HG02588 (cell line): ENCODE measurements around the gene ZSWIM3.
A peak's percentile ranks its signal among the peaks of the same experiment; 100 is the strongest.
"Not testable (repeated sequence)": the region's sequence is repeated elsewhere in the genome, so short reads cannot be mapped to it uniquely, and the experiment has no call there.

Source experiments
- ATAC-seq: cut with Tn5 transposase; IDR thresholded peaks from one replicate; pipeline ENCODE4 v1.9.1; 2021; ENCODE audit warnings: mild to moderate bottlenecking, moderate library complexity; ENCODE audit not compliant: unreplicated experiment

The ZSWIM3 gene

DNA sequence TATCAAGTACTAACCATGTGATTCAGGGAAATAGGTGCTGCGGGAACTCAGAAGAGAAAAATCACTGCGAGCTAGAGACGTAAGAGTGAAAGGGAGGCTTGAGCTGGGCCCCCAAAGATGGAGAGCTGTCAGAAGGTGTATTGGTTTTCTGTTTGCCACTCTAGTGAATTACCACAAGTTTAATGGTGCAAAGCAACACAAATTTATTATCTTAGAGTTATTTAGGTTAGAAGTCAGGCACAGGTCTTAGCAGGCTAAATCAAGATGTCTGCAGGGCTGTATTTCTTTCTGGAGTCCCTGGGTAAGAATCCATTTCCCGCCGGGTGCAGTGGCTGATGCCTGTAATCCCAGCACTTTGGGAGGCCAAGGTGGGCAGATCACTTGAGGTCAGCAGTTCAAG is 2.5 kb downstream of the ZSWIM3 start:
- ATAC-seq, result no peak

DNA sequence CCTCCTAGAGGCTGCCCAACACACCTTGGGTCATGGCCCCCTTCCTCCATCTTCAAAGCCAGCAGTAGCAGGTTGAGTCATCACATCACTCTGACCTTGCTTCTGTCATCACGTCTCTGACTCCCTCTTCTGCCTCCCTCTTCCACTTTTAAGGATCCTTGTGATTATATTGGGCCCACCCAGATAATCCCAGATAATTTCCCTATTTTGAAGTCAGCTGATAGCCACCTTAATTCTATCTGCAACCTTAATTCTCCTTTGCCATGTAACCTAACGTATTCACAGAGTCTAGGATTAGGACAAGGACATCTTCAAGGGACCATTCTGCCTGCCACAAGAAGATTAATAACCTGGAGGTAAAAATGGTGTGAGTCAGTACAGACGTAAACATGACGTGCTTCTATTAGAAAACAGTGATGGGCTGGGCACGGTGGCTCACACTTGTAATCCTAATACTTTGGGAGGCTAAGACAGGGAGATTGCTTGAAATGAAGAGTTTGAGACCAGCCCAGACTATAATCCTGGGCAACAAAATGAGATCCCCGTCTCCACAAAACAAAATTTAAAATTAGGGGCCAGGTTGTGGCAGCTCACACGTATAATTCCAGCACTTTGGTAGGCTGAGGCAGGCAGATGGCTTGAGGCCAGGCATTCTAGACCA is 3.3 kb downstream of the ZSWIM3 start:
- ATAC-seq, result no peak

DNA sequence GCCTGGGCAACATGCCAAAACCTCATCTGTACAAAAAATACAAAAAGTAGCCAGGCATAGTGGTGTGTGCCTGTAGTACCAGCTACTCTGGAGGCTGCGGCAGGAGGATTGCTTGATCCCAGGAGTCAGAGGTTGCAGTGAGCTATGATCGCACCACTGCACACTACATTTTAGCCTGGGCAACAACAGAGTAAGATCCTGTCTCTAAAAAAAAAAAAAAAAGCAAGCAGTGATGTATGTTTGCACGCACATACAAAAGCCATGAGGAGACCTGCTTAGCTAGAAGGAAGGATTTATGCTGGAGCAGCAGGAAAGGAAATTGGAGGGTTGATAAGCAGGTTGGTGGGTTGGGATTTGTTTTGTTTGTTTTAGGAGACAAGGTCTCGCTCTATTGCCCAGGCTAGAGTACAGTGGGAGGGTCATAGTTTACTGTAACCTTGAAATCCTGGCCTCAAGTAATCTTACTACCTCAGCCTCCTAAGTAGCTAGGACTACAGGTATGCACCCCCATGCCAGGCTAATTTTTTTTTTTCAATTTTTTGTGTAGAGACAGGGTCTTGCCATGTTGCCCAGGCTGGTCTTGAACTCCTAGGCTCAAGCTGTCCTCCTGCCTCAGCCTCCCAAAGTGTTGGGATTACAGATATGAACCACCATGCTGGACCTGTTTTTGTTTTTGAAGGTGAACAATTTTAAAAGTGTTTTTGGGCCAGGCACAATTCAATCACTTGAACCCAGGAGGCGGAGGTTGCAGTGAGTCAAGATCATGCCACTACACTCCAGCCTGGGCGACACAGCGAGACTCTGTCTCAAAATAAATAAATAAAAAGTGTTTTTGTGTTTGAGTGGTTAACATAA is 4.0 kb downstream of the ZSWIM3 start:
- ATAC-seq, result no peak

DNA sequence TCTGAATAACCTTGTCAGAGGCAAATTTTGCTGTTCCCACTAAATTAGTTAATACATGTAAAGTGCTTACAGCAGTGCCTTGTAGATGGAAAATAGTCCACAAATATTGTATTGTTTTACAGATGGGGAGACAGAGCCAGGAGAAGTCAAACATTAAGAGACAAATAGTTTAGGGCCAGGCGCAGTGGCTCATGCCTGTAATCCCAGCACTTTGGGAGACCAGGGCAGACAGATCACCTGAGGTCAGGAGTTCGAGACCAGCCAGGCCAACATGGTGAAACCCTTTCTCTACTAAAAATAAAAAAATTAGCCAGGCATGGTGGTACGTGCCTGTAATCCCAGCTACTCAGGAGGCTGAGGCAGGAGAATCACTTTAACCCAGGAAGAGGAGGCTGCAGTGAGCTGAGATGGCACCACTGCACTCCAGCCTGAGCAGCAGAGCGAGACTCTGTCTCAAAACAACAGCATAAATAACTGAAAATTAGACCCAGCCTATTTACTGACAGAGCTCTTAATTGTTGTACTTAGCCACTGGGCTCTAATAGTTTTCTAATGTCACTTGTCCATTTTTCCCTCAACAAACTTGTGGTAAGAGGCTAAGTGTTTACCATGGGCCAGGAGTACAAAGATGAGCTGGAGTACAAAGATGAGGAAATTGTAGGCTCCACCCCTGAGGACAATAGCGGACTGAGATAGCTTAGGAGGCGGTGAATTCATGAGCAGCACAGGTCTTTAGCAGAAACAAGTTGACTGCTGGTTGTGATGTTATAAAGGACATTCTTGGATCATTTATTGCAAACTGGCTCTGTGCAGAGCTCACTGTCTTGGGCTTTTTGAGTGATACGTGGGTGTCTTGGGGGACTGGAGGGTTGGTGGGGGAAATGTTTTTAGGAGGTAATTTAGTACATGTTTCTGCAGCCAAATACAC is 6.4 kb downstream of the ZSWIM3 start:
- ATAC-seq, result no peak

DNA sequence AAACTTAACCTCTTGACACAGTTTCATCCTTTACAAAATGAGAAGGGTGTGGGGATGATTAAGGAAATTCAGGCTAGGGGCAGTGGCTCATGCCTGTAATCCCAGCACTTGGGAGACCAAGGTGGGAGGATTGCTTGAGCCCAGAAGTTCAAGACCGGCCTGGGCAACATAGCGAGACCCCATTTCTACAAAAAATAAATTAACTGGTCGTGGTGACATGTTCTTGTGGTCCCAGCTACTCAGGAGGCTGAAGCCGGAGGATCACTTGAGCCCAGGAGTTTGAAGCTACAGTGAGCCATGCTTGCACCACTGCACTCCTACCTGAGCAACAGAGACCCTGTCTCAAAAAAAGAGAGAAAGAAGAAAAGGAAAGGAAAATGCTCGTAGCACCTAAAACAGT is 9.0 kb downstream of the ZSWIM3 start:
- ATAC-seq, result no peak

DNA sequence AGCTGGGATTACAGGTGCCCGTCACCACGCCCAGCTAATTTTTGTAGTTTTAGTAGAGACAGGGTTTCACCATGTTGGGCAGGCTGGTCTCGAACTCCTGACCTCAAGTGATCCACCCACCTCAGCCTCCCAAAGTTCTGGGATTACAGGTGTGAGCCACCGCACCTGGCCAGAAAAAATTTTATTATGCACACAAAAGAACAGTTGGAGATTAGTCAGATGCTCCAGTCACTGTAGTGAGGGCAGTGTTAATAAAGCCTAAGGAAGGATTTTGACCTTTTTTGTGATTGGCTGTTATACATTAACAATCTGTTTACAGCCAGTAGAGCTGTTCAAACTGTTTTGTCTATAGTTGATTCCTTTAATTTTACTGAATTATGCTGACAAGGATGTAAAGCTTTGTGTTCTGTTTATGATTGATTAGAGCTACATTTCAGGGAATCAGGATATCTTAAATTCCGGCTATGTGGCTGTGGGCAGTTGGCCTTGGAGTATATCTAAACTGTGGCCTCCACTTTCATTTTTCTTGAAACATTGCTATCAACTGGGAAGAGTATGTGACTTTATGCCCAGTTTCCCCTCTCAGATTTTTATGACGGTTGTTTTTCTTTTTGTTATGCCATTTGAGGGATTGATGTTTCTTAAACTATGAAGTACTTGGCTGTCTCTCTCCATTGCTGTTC is 9.9 kb downstream of the ZSWIM3 start:
- no peak for ATAC-seq

DNA sequence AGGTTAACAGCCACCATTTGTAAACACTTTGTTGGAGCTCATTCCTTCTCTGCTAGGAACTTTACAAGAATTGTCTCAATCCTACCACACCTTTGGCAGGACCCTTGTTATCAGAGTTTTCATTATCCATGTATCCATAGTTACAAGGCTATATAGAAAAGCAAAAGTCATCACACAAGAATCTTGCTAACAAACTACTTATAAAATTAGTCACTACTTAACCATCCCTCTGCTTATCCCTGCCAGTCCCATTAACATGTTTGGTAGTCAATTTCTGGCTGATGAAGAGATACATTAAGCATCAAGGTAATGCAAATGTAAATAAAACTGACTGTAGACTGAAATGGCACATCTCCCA is 10.4 kb downstream of the ZSWIM3 start:
- no peak for ATAC-seq

DNA sequence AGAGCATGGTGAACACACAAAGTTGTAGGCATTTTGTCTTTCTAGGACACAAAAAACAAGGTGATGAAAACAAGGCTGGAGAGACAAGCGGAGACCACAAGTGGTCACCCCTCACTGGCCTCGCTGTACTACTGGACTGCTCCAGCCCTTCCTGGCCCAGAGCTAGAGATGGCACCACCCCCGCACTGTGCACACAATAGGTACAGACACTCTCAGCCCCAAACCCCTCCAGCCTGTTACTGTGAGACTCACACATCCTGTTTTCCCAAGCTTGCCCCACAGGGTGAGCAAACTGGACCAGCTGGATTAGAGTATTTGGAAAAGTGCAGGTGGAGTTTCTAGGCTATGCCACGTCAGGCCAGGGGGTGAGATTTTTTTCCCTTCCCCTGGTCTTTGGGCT is 15.2 kb downstream of the ZSWIM3 start:
- no peak for ATAC-seq

DNA sequence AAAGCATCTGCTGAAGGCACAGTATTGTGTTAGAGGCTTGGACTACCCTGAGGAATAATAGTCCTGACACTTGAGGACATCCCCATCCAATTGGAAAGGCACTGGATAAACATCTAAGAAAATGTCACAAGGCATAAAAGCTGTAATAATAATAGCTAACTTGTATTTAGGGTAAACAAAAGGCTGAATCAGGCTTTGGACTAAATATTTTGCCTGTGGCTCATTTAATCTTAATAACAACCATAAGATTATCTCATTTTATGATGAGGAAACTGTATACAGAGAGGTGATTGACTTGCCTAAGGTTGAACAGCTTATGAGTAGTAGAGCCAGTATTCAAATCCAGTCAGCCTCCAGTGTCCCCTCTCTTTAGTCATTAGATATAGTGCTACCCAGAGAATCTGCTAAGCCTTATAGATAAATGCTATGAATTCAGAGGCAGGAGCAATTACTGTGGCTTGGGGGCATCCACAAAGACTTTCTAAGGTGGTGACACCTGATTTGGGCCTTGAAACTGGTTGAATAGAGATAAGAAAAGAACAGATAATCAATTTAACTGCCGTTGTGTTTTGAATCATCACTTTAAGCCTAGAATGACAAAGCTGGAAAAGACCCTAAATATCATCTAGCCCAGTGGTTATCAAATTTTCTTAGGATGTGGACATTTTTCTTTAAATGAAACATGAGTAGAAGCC is 16.1 kb downstream of the ZSWIM3 start:
- ATAC-seq, result no peak

DNA sequence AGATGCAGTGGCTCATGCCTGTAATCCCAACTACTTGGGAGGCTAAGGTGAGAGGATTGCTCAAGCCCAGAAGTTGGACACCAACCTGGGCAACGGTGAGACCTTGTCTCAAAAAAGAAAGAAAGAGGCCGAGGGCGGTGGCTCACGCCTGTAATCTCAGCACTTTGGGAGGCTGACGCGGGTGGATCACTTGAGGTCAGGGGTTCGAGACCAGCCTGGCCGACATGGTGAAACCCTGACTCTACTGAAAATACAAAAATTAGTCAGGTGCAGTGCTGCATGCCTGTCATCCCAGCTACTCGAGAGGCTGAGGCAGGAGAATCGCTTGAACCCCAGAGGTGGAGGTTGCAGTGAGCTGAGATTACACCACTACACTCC is 16.7 kb downstream of the ZSWIM3 start:
- not testable (repeated sequence) for ATAC-seq

DNA sequence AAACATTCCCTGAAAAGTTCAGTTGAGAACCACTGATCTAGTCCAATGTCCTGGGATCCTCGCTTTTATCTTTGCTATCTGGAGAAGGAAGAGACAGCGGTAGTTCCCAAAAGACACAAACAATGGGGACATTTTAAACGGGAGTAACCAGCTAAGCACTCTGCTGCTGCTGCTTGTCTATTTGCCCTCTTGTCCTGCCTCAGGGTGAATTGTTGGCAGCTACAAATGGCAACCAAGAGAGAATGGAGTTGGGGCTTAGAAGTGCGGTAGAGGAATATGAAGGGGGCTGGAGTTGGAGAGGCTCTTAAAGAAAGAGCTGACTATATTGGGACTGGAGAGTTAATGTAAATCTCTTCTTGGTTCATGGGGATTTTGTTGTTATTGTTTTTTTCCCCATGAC is 17.2 kb downstream of the ZSWIM3 start:
- ATAC-seq, result no peak

DNA sequence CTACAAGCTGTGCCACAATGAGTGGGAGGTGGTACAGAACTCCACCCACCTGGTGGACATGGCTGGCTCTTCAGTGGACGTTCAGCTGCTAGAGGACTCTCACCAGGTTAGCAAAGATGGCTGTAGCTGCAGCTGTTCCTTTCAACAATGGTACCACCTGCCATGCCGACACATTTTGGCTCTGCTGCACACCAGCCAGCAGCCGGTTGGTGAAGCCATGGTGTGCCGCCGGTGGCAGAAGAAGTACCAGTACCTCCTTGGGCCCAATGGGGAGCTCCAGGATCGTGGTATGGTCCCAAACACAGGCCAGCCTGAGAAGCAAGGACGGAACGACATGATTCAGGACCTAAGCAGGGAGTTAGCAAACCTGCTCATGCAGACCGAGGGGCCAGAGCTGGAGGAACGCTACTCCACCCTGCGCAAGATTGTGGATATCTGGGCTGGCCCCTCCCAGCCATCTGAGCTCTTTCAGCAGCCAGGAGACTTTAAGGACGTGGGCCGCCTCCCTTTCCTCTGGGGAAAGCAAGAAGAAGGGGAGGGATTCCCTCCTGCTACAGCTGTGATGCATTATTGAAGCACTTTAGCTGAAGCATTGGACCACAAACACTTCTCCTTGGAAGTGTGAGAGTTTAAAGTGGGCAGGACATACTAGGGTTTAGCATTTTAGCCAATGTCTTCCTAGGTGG is 20.8 kb downstream of the ZSWIM3 start:
- ATAC-seq, result no peak

DNA sequence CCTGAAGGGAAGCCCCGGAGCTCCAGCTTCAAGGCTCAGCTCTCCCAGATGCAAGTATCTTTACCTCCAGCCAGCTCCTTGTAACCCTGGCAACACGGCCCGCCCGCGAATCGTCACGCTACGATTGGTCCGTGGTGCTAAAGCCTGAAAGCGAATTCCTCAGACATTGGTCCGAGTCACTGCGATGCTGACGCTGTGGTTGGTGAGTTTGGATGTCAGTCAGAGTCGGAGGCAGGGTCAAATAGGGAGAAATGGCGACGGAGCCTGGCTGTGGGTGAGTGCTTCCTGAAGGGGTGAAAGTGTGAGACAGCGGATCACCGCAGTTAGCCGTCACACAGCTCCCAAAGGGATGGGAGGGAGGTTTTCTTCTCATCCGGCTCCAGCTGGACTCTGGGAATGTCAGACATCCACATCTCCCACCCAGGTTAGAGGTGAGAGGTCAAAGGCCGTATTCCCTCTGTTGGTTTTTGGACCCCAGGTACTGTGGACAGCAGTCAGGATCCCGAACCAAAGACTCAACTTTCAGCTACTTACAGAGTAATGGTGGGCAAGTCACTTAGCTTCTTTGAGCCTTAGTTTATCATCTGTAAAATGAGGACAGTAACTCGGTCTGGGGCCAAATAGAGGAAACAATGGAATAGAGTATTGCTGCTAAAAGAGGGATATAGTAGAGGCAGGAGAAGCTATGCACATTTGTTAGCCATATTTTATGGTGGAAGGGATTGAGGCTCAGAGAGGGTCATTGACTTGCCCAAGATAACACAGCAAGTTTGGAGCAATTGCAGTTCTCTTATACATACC is 23.8 kb downstream of the ZSWIM3 start, which contains the start of gene ZSWIM1:
Gene ZSWIM1 (plus strand): TSS at position 240 of the 801 bp plus-strand sequence. CDS start 1,366 bp downstream, outside the sequence.
- ATAC-seq, result peak; percentile 98

DNA sequence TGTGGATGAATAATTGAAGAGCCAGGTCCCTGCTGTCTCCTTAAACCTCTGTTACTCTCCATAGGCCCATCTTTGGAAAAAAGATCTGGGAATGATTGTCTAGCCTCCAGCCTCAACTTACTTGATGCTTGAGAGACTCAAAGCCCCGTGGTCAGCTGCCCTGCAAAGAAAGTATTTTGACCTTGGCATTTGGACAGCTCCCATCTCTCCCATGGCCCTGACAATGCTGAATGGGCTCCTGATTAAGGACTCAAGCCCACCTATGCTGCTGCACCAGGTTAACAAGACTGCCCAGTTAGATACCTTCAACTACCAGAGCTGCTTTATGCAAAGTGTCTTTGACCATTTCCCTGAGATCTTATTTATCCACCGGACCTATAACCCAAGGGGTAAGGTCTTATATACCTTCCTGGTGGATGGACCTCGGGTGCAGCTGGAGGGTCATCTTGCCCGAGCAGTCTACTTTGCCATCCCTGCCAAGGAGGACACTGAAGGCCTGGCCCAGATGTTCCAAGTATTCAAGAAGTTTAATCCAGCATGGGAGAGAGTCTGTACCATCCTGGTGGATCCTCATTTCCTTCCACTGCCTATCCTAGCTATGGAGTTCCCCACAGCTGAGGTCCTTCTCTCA is 25.2 kb downstream of the ZSWIM3 start:
- ATAC-seq, result no peak

DNA sequence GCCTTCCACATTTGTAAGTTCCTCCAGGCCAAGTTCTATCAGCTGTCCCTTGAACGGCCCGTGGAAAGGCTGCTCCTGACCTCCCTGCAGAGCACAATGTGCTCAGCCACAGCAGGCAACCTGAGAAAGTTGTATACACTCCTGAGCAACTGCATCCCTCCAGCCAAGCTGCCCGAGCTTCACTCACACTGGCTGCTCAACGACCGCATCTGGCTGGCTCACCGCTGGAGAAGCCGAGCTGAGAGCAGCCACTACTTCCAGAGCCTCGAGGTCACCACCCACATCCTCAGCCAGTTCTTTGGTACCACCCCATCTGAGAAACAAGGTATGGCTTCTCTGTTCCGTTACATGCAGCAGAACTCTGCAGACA is 25.7 kb downstream of the ZSWIM3 start:
- ATAC-seq, result no peak

DNA sequence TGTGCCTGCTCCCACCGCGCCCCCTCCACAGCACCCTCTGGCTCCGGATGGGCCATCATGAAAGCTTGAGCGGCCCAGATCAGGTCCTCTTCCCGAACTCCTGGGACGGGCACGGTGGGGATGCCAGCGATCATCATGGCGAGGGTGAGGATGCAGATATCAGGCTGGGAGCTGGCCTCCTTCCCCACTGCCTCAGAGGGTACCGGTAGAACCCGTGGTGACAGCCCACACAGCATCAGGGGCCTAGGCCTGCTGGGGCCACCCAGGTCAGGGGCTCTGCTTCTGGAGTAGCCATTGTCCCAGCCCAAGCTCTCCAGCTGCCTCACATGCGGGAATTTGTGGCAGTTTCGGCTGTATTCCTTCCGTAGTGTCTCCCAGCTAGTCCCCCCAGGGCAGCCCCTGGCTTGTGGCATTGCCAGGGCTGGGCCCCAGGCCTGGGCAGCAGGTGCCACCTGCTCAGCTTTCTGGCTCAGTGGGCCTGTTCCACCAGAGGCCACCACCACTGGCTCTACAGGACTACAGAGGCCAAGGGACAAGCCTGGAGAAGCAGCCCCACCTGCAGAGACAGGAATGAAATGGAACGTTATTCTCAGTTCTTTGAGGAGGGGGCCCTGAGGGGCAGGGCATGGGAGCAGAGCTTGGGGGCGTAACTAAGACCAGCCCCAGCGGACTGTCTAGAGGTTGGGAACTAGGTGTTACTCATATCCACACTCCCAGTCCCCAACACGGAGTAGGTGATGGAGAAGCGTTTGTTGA is 29.4 kb downstream of the ZSWIM3 start:
- no peak for ATAC-seq

DNA sequence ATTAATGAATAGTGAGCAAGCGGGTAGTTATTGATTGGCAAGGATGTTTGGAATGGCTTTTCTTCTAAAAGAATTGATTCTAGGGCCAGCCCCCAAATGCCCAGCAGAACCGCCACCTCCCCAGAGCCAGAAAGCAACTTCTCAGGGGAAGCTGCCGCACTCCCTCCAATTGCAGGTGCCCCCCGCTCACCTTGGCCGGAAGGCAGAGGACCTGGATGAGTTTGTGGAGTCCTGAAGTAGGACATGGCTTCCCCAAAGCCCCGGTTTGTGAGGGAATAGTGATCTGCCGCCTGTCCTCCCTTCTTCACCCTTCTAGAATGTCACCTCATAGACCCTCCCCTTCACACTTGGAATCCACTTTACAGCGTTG is 29.9 kb downstream of the ZSWIM3 start, which contains the start of gene SPATA25:
Gene SPATA25 (minus strand): TSS at position 277 of the 370 bp plus-strand sequence. CDS start 32 bp downstream, at position 245.
- ATAC-seq, result no peak

DNA sequence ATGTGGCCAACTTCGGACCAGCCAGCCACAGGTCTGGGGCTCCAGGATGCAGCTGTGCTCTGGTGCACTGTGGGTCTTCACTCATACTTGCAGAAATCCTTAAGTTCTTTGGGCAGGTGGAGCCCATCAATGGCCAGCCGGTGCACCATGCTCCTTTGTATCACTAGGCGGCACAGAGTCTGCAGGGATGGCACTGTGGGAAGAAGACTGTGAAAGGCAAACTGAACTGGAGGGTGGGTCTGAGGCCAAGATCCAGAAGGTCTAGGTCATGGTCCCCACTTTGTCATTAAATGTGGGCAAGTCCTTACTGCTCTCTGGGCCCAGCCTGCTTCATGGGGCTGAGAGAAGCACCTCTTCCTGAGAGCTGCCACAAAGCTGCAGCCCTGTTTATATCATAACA is 31.3 kb downstream of the ZSWIM3 start:
- no peak for ATAC-seq
